H4 (cell line): ENCODE results near the gene CASK. TPM values are rescaled to one million over a fixed set of nuclear protein-coding genes. Genes with fewer than 3 reads are reported as not detected.
A peak's percentile ranks its signal among the peaks of the same experiment; 100 is the strongest.
"Not testable (repeated sequence)": the region's sequence is repeated elsewhere in the genome, so short reads cannot be mapped to it uniquely, and the experiment has no call there.

Source experiments
- DNase-seq: peaks from one replicate; pipeline ENCODE4 v3.0.0-alpha.2; 2015; ENCODE audit warnings: low spot score
- total RNA-seq: library from RNA; depleted of rRNA; stranded (reverse); fragments of >200 nt; shearing (Covaris generic); gene quantifications from 2 replicates; pipeline ENCODE4 v1.2.3, GENCODE V29; 2014

The CASK gene
- total RNA-seq, 1 experiment from 2014 or later = 21.7 TPM

DNA sequence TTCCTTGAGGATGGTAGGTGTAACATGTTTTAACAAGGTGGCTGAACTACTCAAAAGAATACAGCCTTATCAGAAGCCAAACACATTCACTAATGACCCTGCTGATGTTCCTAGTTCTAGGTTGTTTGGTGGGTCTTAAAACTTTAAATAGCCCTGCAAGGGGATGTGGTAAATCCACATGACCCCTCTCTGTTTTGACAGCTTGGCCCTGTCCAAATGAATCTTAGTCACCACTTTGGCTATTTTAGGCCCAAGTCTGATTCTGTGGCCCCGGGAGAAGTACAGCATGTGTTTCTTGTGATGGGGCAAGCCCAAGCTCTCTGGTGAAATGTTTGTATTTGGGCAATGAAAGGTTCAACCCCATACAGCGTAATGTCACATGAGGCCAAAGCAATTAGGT lies 289.1 kb downstream of the CASK start:
- no peak for DNase-seq

DNA sequence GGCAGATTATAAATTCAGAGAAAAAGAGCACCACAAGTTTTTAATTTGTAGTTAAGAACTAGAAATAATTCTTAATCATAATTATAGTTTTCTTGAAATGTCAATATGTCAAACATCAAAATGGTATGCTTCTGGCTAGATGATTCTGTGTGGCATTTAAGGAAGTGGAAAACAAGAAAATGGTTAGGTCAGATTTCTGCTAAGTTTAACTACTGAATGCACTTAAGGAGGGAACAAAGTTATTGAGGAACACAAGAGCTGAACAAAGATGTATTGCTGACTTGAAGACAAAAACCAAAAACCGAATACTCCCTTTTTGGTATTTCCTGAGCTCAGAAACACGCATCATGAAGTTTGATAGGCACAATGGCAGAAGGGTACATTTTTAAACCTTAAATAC lies 293.3 kb downstream of the CASK start:
- no peak for DNase-seq

DNA sequence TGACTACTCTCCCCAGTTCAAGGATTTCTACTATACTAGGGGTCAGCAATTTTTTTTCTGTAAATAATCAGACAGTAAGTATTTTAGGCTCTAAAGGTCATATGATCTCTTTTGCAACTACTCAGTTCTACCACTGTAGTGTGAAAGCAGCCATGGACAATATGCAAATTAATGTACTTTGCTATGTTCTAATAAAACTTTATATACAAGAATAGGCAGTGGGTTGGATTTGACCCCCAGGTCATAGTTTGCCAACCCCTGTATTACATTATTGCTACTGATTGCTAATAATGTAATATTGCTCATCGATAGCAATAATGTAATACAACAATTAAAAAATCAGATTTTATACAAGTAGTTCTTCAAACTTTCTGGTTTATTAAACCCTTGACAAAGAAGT lies 293.8 kb downstream of the CASK start:
- DNase-seq = no peak

DNA sequence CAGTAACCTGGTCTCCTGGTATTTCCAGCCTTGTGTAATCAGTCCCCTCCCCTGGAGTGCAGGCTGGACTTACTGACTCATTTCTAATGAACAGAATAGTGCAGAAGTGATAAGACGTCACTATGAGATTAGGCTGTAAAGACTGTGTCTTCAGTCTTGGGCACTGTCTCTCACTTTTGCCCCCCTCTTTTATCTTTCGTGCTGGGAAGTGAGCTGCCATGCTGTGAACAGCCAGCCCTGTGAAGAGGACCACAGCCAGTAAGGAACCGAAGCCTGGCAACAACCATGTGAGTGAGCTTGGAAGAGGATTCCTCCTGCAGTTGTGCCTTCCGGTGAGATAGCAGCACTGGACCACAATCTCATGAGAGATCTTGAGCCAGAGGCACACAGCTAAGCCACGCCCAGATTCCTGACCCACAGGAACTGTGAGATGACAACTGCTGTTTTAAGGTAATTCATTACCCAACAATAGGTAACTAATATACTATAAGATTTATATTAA lies 302.1 kb downstream of the CASK start:
- peak; percentile 25 for DNase-seq

GRCh38 chrX:41619221-41619620 lies 304.1 kb downstream of the CASK start:
- no peak for DNase-seq

DNA sequence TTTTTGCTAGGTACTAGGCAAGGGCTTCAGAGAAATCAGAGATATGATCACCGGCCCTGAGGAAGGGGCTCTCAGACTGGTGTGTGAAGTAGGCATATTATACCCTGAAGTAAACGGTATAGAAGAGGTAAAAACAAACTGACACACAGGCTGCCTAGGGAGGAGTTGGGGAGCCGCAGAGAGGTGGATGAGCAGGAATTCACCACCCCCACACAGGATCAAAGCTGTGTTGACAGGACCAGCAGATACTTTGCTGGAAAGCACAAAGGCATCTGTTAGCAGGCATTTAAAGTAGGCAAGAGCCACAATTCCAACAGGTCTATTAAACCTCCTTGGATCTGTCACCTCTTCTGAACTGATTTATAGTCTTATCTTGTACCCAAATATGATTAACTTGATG lies 306.4 kb downstream of the CASK start:
- no peak for DNase-seq

DNA sequence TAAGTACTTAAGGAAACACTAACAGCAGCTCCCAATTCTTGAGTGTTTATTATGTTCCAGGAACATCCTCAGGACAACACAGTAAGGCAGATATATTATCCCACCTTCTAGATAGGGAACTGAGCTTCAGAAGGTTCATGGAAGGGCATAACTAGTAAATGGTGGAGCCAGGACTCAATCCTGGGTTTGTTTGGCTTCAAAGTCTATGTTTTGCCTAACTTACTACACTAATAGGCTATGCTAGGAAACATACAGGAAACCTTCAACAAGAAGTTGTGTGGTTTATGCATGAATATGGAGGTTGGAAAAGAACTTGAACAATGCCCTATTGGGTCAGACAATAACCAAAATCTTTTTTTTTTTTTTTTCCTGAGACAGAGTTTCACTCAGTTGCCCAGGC lies 307.1 kb downstream of the CASK start:
- DNase-seq = no peak

DNA sequence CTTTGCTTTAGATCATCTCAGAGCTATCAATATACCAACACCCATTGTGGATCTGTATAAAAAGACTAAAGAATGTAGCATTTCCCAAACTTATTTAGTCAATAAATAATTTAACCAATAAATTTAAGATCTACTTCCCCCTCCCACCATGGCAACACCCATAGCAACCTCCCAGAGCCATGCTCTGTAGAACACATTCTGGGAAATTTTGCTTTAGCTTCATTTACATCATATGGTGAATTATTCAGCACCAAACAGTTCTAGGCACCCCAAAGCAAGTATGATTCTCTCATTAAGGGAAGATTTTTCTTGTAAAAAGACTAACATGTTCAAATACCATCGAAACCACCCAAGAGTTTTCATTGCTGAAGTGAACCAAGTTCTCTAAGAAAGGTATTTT lies 315.1 kb downstream of the CASK start:
- no peak for DNase-seq

GRCh38 chrX:41607264-41607832 lies 316.0 kb downstream of the CASK start:
- DNase-seq = no peak

DNA sequence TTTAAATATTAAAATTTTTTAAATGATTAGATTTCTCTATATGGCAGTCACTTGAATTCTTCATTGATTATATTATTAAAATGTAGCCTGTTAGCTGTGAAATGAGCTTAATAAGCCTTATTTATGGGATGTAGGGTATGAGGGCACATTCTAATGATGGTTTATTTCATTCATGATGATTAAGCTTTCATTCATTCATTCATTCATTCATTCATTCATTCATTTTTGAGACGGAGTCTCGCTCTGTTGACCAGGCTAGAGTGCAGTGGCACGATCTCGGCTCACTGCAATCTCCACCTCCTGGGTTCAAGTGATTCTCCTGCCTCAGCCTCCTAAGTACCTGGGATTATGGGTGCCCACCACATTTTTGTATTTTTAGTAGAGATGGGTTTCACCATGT lies 317.3 kb downstream of the CASK start:
- DNase-seq = not testable (repeated sequence)

DNA sequence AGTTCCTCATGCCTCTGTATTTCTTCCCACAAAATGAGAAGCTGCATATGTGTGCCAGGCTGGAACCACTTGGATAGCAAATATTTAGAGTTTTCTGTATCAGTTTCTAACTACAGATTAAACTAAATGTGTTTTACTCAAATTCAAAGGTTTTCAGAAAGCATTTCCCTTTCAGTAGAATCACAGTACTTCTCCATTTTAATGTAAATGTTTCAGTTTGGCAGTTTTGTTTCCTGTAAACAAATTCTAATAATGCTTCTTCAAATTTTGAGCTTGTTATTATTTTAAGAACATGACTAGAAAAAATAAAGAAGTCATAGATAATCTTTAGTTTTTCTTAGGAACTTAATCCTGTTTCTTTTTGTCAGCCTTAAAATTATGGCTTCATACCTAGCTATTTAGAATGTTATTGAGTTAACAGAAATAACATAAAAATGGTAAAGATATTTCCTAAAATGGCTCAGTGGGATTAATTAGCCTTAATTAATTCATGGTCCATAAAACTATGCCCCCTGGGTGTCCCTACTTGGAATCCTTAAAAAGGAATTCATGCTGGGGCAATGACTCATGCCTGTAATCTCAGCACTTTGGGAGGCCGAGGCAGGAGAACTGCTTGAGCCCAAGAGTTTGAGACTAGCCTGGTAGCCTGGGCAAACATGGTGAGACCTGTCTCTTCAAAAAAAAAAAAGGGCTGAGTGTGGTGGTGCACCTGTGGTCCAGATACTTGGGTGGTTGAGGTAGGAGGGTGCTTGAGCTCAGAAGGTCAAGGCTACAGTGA lies 318.4 kb downstream of the CASK start:
- no peak for DNase-seq

DNA sequence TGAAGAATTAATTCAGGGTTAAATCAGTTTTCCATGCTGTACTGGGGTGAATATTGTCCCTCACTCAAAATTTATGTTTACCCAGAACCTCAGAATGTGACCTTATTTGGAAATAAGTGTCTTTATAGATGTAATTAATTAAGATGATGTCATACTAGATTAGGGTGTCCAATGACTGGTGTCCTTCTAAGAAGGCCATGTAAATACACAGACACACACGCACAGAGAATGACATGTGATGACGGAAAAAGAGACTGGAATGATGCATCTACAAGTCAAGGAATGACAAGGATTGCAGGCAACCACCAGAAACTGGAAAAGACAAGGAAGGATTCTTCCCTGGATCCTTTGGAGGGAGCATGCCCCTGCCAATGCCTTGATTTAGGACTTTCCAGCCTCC lies 319.2 kb downstream of the CASK start:
- DNase-seq = no peak

DNA sequence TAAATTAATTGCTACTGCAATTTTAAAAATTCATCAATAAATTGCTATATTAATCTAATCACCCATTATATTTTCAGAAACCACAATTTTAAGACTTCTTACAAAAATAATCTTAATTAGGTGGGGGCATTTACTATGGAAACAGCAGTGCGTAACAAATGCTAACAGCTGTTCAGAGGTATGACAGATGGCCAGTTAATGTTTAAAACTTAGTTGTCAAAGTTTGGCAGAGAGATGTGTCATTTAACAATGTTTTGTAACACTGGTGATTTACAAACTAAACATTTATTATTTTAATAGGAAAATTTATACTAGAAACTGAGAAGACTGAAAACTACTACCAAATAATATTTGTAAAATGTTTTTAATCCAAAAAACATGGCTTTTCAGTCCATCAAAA lies 319.8 kb downstream of the CASK start:
- no peak for DNase-seq

DNA sequence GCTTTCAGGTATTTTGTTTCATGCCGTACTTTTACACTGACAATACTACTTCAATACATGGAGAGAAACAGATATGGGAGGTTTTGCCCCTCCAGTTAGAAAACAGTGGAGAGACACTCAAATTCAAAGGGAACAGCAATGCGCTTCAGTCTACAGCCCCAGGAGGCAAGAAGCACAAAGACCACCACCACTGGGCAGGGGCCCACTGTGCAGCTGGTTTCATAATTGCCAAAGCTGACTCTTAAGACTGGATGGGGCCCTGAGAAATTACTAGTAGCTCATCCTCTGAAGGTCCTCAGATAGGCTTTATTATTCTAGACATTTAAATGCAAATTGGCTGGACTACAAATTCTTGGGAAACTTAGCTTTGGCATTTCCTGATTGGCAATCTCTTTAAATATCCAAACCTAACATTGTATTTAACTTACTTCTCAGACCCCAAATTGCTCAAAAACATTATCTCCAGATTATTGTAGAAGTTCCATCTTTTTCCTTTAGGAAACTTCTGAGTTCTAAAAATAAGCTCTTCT lies 320.5 kb downstream of the CASK start:
- no peak for DNase-seq

DNA sequence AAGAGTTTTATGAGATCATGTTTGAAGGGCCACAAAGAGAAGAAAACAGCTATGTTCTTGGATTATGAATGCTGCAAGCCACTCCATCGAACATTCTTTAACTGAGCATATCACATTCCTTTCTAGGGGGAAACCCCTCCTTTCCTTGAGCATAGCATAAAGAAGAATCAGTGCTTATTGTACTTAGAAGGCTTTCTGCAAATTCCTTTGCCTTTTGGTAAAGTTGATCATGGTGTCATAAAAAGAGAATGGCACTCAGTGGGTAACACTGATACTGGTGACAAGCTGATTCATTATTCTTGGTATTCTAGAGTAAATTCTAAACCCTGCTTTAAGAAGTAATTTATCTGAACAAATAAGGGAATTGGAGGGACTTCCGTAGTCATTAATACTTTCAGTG lies 323.1 kb downstream of the CASK start:
- DNase-seq = no peak

- DNase-seq = no peak
Measured at GRCh38 chrX:41599507-41599906, 323.8 kb downstream of the CASK start.

GRCh38 chrX:41596596-41596995 lies 326.8 kb downstream of the CASK start:
- no peak for DNase-seq

- DNase-seq = no peak
Measured at GRCh38 chrX:41594634-41595033, 328.7 kb downstream of the CASK start.

- no peak for DNase-seq
Measured at GRCh38 chrX:41591906-41592305, 331.4 kb downstream of the CASK start.

DNA sequence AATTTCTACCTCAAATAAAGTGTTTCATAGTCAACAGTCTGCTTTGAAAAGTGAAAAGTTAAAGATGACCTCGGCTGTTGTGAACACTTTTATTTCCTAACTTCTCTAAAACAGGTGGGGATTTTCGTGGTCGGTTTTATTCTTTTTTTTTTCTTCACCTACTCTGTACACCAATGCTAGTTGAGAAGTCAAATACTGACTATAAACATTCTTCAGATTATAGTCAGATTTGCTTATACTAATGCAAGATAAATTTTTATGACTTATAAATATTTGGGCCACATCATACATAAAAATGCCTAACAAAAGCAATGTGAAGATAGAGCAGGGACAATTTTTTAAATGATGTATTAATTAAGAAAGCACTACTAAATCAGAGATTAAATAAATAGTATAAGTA lies 332.7 kb downstream of the CASK start:
- no peak for DNase-seq

GRCh38 chrX:41589634-41590270 lies 333.6 kb downstream of the CASK start:
- no peak for DNase-seq

DNA sequence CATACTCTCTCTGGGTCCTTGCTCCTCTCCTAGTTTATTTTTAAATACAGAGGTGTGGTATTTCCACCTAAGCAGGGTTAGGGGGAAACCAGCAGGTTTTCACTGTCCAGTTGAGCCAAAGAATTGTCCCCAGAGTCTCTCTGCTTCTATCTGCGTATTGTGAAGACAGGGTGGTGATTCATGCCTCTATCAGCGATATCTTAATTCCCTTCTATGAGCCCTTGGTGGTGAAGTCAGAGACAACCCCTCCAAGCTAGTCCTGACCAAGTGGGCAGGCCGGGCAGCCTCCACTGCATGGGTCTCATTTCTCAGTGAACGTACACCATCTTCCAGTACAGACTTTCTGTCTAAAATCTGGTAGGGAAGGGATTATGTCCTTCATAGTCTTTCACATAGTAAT lies 335.1 kb downstream of the CASK start:
- DNase-seq = no peak
